ENCODE results near the gene ELFN1. TPM values are rescaled to one million over a fixed set of nuclear protein-coding genes. Genes with fewer than 3 reads are reported as not detected.

The ELFN1 gene
- total and polyA plus RNA-seq, 2 donors (not counting 3 experiments of a cell fraction or from before 2014, with no cell fraction given) = 0.37 to 1.0 TPM

- Histone ChIP-seq H3K36me3 (ENCODE audit: control insufficient read depth in 2 of 2, extremely low read depth in 1 of 2, insufficient read depth in 2 of 2, low read length in 2 of 2) (no peaks in the 10 kb centered on the region), H2AFZ (ENCODE audit: low read depth, low read length) (no peak overlapping the region), H4K20me1 (replicated peaks; ENCODE audit: control insufficient read depth, extremely low read depth, insufficient read depth, low read length) (no peaks in the 10 kb centered on the region), H3K9me1 (replicated peaks; ENCODE audit: control insufficient read depth, extremely low read depth, insufficient read depth, low read length) (no peaks in the 10 kb centered on the region), H3K4me2 (ENCODE audit: insufficient read depth, low read length) (no peak overlapping the region), H3K4me1 (ENCODE audit: control insufficient read depth, extremely low read depth, insufficient read depth, low read length) (no peaks in the 10 kb centered on the region), H3K27ac (ENCODE audit: insufficient read depth, low read depth, low read length) (no peak overlapping the region), H3K27me3 (ENCODE audit: control insufficient read depth in 2 of 2, insufficient read depth in 2 of 2, low read length in 2 of 2) (peaks cover 0 to 5% of the 10 kb centered on the region in 2 experiments), H3K9me3 (replicated peaks; ENCODE audit: control insufficient read depth, insufficient read depth, low read length) (no peaks in the 10 kb centered on the region), H3K9ac (replicated peaks; ENCODE audit: extremely low read depth, insufficient read depth, low read length) (no peak overlapping the region), H3K79me2 (ENCODE audit: control insufficient read depth, insufficient read depth, low read length) (no peaks in the 10 kb centered on the region), H3K4me3 (replicated peaks in 1 of 3; ENCODE audit: insufficient read depth in 1 of 3, low read depth in 1 of 3, low read length in 3 of 3) (no peak overlapping the region)
- ChIA-PET POLR2A (no interaction called here), CTCF (no interaction called here)
- intact Hi-C loops (cut with micrococcal nuclease) = no loop called here
- no peak for TF ChIP-seq GATA2 (IDR thresholded peaks at IDR 0.05; ENCODE audit: insufficient read depth, insufficient read length, low read depth, low read length)
- no peak for TF ChIP-seq FOS (IDR thresholded peaks at IDR 0.05; ENCODE audit: borderline replicate concordance, insufficient read depth, low read length)
- dilution Hi-C loops (cut with MboI; ENCODE audit: extremely low pct_ligation_motif_present, low sequenced_read_pairs) = no loop called here
- BruUV-seq (replicated peaks) = no TSS peak
- FAIRE-seq = no peak
- no peak for DNase-seq (ENCODE audit: low read depth, low spot score)
Observed at GRCh38 chr7:1752771-1753563, 82.9 kb downstream of the ELFN1 start.

- Histone ChIP-seq H4K20me1 (replicated peaks; ENCODE audit: control insufficient read depth, extremely low read depth, insufficient read depth, low read length) (no peaks in the 10 kb centered on the region), H3K9me3 (replicated peaks; ENCODE audit: control insufficient read depth, insufficient read depth, low read length) (no peaks in the 10 kb centered on the region), H2AFZ (ENCODE audit: low read depth, low read length) (no peak overlapping the region), H3K4me1 (ENCODE audit: control insufficient read depth, extremely low read depth, insufficient read depth, low read length) (no peaks in the 10 kb centered on the region), H3K9ac (replicated peaks; ENCODE audit: extremely low read depth, insufficient read depth, low read length) (no peak overlapping the region), H3K27ac (ENCODE audit: insufficient read depth, low read depth, low read length) (no peak overlapping the region), H3K9me1 (replicated peaks; ENCODE audit: control insufficient read depth, extremely low read depth, insufficient read depth, low read length) (no peaks in the 10 kb centered on the region), H3K36me3 (ENCODE audit: control insufficient read depth in 2 of 2, extremely low read depth in 1 of 2, insufficient read depth in 2 of 2, low read length in 2 of 2) (no peaks in the 10 kb centered on the region), H3K79me2 (ENCODE audit: control insufficient read depth, insufficient read depth, low read length) (no peaks in the 10 kb centered on the region), H3K4me2 (ENCODE audit: insufficient read depth, low read length) (no peak overlapping the region), H3K4me3 (replicated peaks in 1 of 3; ENCODE audit: insufficient read depth in 1 of 3, low read depth in 1 of 3, low read length in 3 of 3) (no peak overlapping the region), H3K27me3 (ENCODE audit: control insufficient read depth in 2 of 2, insufficient read depth in 2 of 2, low read length in 2 of 2) (peaks cover 0 to 5% of the 10 kb centered on the region in 2 experiments)
- FAIRE-seq = no peak
- intact Hi-C loops (cut with micrococcal nuclease) = no loop called here
- ChIA-PET POLR2A (no interaction called here), CTCF (no interaction called here)
- TF ChIP-seq POLR2A (IDR thresholded peaks at IDR 0.05; ENCODE audit: low read depth, low read length) = no peak
- no peak for TF ChIP-seq MAX (IDR thresholded peaks at IDR 0.05; ENCODE audit: insufficient read depth, insufficient read length)
- no peak for TF ChIP-seq FOS (IDR thresholded peaks at IDR 0.05; ENCODE audit: borderline replicate concordance, insufficient read depth, low read length)
- TF ChIP-seq MYC (IDR thresholded peaks at IDR 0.05; ENCODE audit: low read depth, low read length) = no peak
- TF ChIP-seq JUN (IDR thresholded peaks at IDR 0.05; ENCODE audit: borderline replicate concordance, insufficient read depth, insufficient read length, low read depth) = no peak
- no peak for TF ChIP-seq CTCF (IDR thresholded peaks at IDR 0.05; ENCODE audit: extremely low read depth in 1 of 2, insufficient read depth in 1 of 2, low read depth in 1 of 2, low read length in 2 of 2)
- TF ChIP-seq EZH2 (IDR thresholded peaks at IDR 0.05; ENCODE audit: borderline replicate concordance, low read depth, low read length, severe bottlenecking) = no peak
- no peak for TF ChIP-seq GATA2 (IDR thresholded peaks at IDR 0.05; ENCODE audit: insufficient read depth, insufficient read length, low read depth, low read length)
- no peak for TF ChIP-seq POLR2AphosphoS5 (IDR thresholded peaks at IDR 0.05; ENCODE audit: insufficient read depth, low read depth, low read length)
- dilution Hi-C loops (cut with MboI; ENCODE audit: extremely low pct_ligation_motif_present, low sequenced_read_pairs) = no loop called here
- DNase-seq (ENCODE audit: low read depth, low spot score) = no peak
- no TSS peak for BruUV-seq (replicated peaks)
Observed at GRCh38 chr7:1753564-1753867, 83.4 kb downstream of the ELFN1 start.

Measured in endothelial cell of umbilical vein (primary cell).